OCI-LY1 (cell line): ENCODE data around the gene TP53BP2.

Experiments used
- H2AFZ ChIP-seq: fragments of 200-600 bp; sonication (generic), shearing (Covaris generic); 2 replicates; pipeline ENCODE4 v1.6.0; 2014; ENCODE audit warnings: antibody characterized with exemption, mild to moderate bottlenecking, low read length
- H3F3A ChIP-seq: fragments of 200-600 bp; sonication (generic), shearing (Covaris generic); 2 replicates; pipeline ENCODE4 v1.6.0; 2014; ENCODE audit warnings: mild to moderate bottlenecking, antibody characterized with exemption, low read length, moderate library complexity; ENCODE audit not compliant: insufficient read depth
- H3K27ac ChIP-seq: fragments of 200-600 bp; sonication (generic); 2 replicates; pipeline ENCODE4 v1.5.1; 2014; ENCODE audit warnings: low read length, mixed run types, mild to moderate bottlenecking, low read depth; ENCODE audit not compliant: poor library complexity, severe bottlenecking
- H3K27me3 ChIP-seq: fragments of 200-600 bp; sonication (generic); 2 replicates; pipeline ENCODE4 v1.6.0; 2014; ENCODE audit warnings: antibody characterized with exemption, mild to moderate bottlenecking, low read length, moderate library complexity; ENCODE audit not compliant: insufficient read depth
- H3K36me3 ChIP-seq: fragments of 200-600 bp; sonication (generic); 2 replicates; pipeline ENCODE4 v1.6.1; 2014; ENCODE audit warnings: mild to moderate bottlenecking, antibody characterized with exemption, low read length, moderate library complexity, mixed read lengths; ENCODE audit not compliant: insufficient read depth
- H3K4me1 ChIP-seq: fragments of 200-600 bp; sonication (generic); 2 replicates; pipeline ENCODE4 v1.5.1; 2014; ENCODE audit warnings: mild to moderate bottlenecking, low read length, moderate library complexity; ENCODE audit not compliant: insufficient read depth, severe bottlenecking
- H3K4me2 ChIP-seq: fragments of 200-600 bp; sonication (generic), shearing (Covaris generic); 2 replicates; pipeline ENCODE4 v1.6.1; 2014; ENCODE audit warnings: low read length
- H3K4me3 ChIP-seq: fragments of 200-600 bp; sonication (generic); 2 replicates; pipeline ENCODE4 v1.5.1; 2014; ENCODE audit warnings: low read length, low read depth, mild to moderate bottlenecking, mixed read lengths; ENCODE audit not compliant: poor library complexity, severe bottlenecking
- H3K79me2 ChIP-seq: fragments of 200-600 bp; shearing (Covaris generic); 2 replicates; pipeline ENCODE4 v1.6.1; 2016; ENCODE audit warnings: mixed run types, low read length, mixed read lengths; ENCODE audit not compliant: insufficient read depth
- H3K9ac ChIP-seq: fragments of 200-600 bp; sonication (generic), shearing (Covaris generic); 2 replicates; pipeline ENCODE4 v1.6.1; 2014; ENCODE audit warnings: mild to moderate bottlenecking, low read length, mixed read lengths
- H3K9me2 ChIP-seq: fragments of 200-600 bp; sonication (generic), shearing (Covaris generic); 2 replicates; pipeline ENCODE4 v1.6.1; 2014; ENCODE audit warnings: low read depth, mild to moderate bottlenecking, low read length, mixed read lengths
- H3K9me3 ChIP-seq: fragments of 200-600 bp; shearing (Covaris generic); 2 replicates; pipeline ENCODE4 v1.6.1; 2014; ENCODE audit warnings: low read length, mixed read lengths
- H4K20me1 ChIP-seq: fragments of 200-600 bp; sonication (generic), shearing (Covaris generic); 2 replicates; pipeline ENCODE4 v1.6.0; 2016; ENCODE audit warnings: mild to moderate bottlenecking, low read length; ENCODE audit not compliant: insufficient read depth
- CTCF ChIP-seq: fragments of 200-600 bp; sonication (generic), shearing (Covaris generic); IDR thresholded peaks from 2 replicates; pipeline ENCODE4 v1.5.1; 2017; ENCODE audit warnings: mild to moderate bottlenecking, antibody characterized with exemption, low read length, moderate library complexity, mixed read lengths
- EZH2 ChIP-seq: fragments of 200-600 bp; sonication (generic), shearing (Covaris generic); IDR thresholded peaks from 2 replicates; pipeline ENCODE4 v1.8.0; 2017; ENCODE audit warnings: borderline replicate concordance, mixed run types, mild to moderate bottlenecking, antibody characterized with exemption, low read length, moderate library complexity, mixed read lengths

The TP53BP2 gene

GRCh38 chr1:223730479-223731132 is 115.1 kb downstream of the TP53BP2 start:
- H2AFZ ChIP-seq, result no peak overlapping the region
- H3K9me2 ChIP-seq, result no peaks in the 10 kb centered on the region
- TF ChIP-seq EZH2, result no peak
- TF ChIP-seq CTCF, result no peak
- H3K9ac ChIP-seq, result no peak overlapping the region
- H3K79me2 ChIP-seq, result no peaks in the 10 kb centered on the region
- H3K27me3 ChIP-seq, result 0 out of 2 replicates have a peak, but pooled peaks cover 10% of the 10 kb centered on the region
- no peaks in the 10 kb centered on the region for H3F3A ChIP-seq
- no peaks in the 10 kb centered on the region for H4K20me1 ChIP-seq
- no peaks in the 10 kb centered on the region for H3K36me3 ChIP-seq
- no peaks in the 10 kb centered on the region for H3K4me1 ChIP-seq
- H3K4me3 ChIP-seq, result no peak overlapping the region
- H3K27ac ChIP-seq, result no peak overlapping the region
- no peak overlapping the region for H3K4me2 ChIP-seq
- no peaks in the 10 kb centered on the region for H3K9me3 ChIP-seq

- TF ChIP-seq CTCF (no peak), EZH2 (no peak)
- no peak overlapping the region for H3K4me3 ChIP-seq
- H4K20me1 ChIP-seq, result no peaks in the 10 kb centered on the region
- no peaks in the 10 kb centered on the region for H3K4me1 ChIP-seq
- no peaks in the 10 kb centered on the region for H3K9me2 ChIP-seq
- no peak overlapping the region for H3K27ac ChIP-seq
- H3K4me2 ChIP-seq, result no peak overlapping the region
- 0 out of 2 replicates have a peak, but pooled peaks cover 10% of the 10 kb centered on the region for H3K27me3 ChIP-seq
- no peaks in the 10 kb centered on the region for H3F3A ChIP-seq
- no peaks in the 10 kb centered on the region for H3K36me3 ChIP-seq
- no peaks in the 10 kb centered on the region for H3K9me3 ChIP-seq
- no peak overlapping the region for H3K9ac ChIP-seq
- H3K79me2 ChIP-seq, result no peaks in the 10 kb centered on the region
- H2AFZ ChIP-seq, result no peak overlapping the region
Observed at GRCh38 chr1:223729906-223730305, 115.8 kb downstream of the TP53BP2 start.
